Activated naive CD8-positive, alpha-beta T cell (primary cell): ENCODE data around the gene SOS2.
"Not testable (repeated sequence)": the region's sequence is repeated elsewhere in the genome, so short reads cannot be mapped to it uniquely, and the experiment has no call there.

ENCODE experiments used
- H3K27ac Mint-ChIP-seq: one replicate; pipeline ENCODE4 v1.8.0; 2021; ENCODE audit warnings: mixed read lengths
- H3K27me3 Mint-ChIP-seq: one replicate; pipeline ENCODE4 v1.8.0; 2021; ENCODE audit warnings: mixed read lengths
- H3K36me3 Mint-ChIP-seq: one replicate; pipeline ENCODE4 v1.8.0; 2021; ENCODE audit warnings: mixed read lengths
- H3K4me1 Mint-ChIP-seq: one replicate; pipeline ENCODE4 v1.8.0; 2021; ENCODE audit warnings: low read depth, mixed read lengths
- H3K4me3 Mint-ChIP-seq: one replicate; pipeline ENCODE4 v1.8.0; 2021; ENCODE audit warnings: mild to moderate bottlenecking, mixed read lengths
- H3K9me3 Mint-ChIP-seq: one replicate; pipeline ENCODE4 v1.8.0; 2021; ENCODE audit warnings: low read depth, mixed read lengths

Gene SOS2

GRCh38 chr14:50089208-50089607 is 142.2 kb downstream of the SOS2 start:
- Mint-ChIP-seq H3K36me3 (peaks cover 7% of the 10 kb centered on the region), H3K4me1 (peaks cover 91% of the 10 kb centered on the region), H3K9me3 (no peaks in the 10 kb centered on the region), H3K27ac (peak overlapping the region; percentile 81), H3K27me3 (no peaks in the 10 kb centered on the region), H3K4me3 (peak overlapping the region; percentile 53)

- Mint-ChIP-seq H3K27me3 (no peaks in the 10 kb centered on the region), H3K36me3 (peaks cover 7% of the 10 kb centered on the region), H3K4me1 (peaks cover 92% of the 10 kb centered on the region), H3K4me3 (peak overlapping the region; percentile 74), H3K9me3 (no peaks in the 10 kb centered on the region), H3K27ac (peak overlapping the region; percentile 87)
These were observed 142.6 kb downstream of the SOS2 start for GRCh38 chr14:50088731-50089130.

- Mint-ChIP-seq H3K4me1 (peaks cover 92% of the 10 kb centered on the region), H3K4me3 (peak overlapping the region; percentile 74), H3K9me3 (no peaks in the 10 kb centered on the region), H3K27ac (peak overlapping the region; percentile 87), H3K27me3 (no peaks in the 10 kb centered on the region), H3K36me3 (peaks cover 7% of the 10 kb centered on the region)
These were observed 143.3 kb downstream of the SOS2 start for GRCh38 chr14:50088117-50088515.

GRCh38 chr14:50087341-50088116 is 143.8 kb downstream of the SOS2 start:
- peaks cover 93% of the 10 kb centered on the region for H3K4me1 Mint-ChIP-seq
- peak overlapping the region; percentile 87 for H3K27ac Mint-ChIP-seq
- peak overlapping the region; percentile 74 for H3K4me3 Mint-ChIP-seq
- no peaks in the 10 kb centered on the region for H3K9me3 Mint-ChIP-seq
- peaks cover 7% of the 10 kb centered on the region for H3K36me3 Mint-ChIP-seq
- H3K27me3 Mint-ChIP-seq = no peaks in the 10 kb centered on the region

GRCh38 chr14:50086321-50086711 is 145.1 kb downstream of the SOS2 start:
- peaks cover 7% of the 10 kb centered on the region for H3K36me3 Mint-ChIP-seq
- H3K27me3 Mint-ChIP-seq = no peaks in the 10 kb centered on the region
- peaks cover 93% of the 10 kb centered on the region for H3K4me1 Mint-ChIP-seq
- H3K9me3 Mint-ChIP-seq = no peaks in the 10 kb centered on the region
- peak overlapping the region; percentile 91 for H3K27ac Mint-ChIP-seq
- peak overlapping the region; percentile 44 for H3K4me3 Mint-ChIP-seq

- Mint-ChIP-seq H3K4me1 (peaks cover 93% of the 10 kb centered on the region), H3K9me3 (no peaks in the 10 kb centered on the region), H3K27me3 (no peaks in the 10 kb centered on the region), H3K27ac (peak overlapping the region; percentile 91), H3K36me3 (peaks cover 6% of the 10 kb centered on the region), H3K4me3 (peak overlapping the region; percentile 44)
These were observed 145.6 kb downstream of the SOS2 start for GRCh38 chr14:50085570-50086320.

- Mint-ChIP-seq H3K36me3 (peaks cover 4% of the 10 kb centered on the region), H3K27ac (peak overlapping the region; percentile 91), H3K9me3 (no peaks in the 10 kb centered on the region), H3K4me3 (peak overlapping the region; percentile 44), H3K4me1 (peaks cover 84% of the 10 kb centered on the region), H3K27me3 (no peaks in the 10 kb centered on the region)
These were observed 146.7 kb downstream of the SOS2 start for GRCh38 chr14:50084666-50085065.

GRCh38 chr14:50083467-50084337 is 147.7 kb downstream of the SOS2 start:
- Mint-ChIP-seq H3K36me3 (peaks cover 4% of the 10 kb centered on the region), H3K9me3 (no peaks in the 10 kb centered on the region), H3K27ac (peak overlapping the region; percentile 91), H3K4me1 (peaks cover 78% of the 10 kb centered on the region), H3K27me3 (no peaks in the 10 kb centered on the region), H3K4me3 (peak overlapping the region; percentile 66)

- peaks cover 4% of the 10 kb centered on the region for H3K36me3 Mint-ChIP-seq
- H3K9me3 Mint-ChIP-seq = no peaks in the 10 kb centered on the region
- no peaks in the 10 kb centered on the region for H3K27me3 Mint-ChIP-seq
- peak overlapping the region; percentile 66 for H3K4me3 Mint-ChIP-seq
- peaks cover 71% of the 10 kb centered on the region for H3K4me1 Mint-ChIP-seq
- peak overlapping the region; percentile 91 for H3K27ac Mint-ChIP-seq
These were observed 148.5 kb downstream of the SOS2 start for GRCh38 chr14:50082784-50083466.

GRCh38 chr14:50082308-50082742 is 149.1 kb downstream of the SOS2 start:
- H3K9me3 Mint-ChIP-seq = no peaks in the 10 kb centered on the region
- H3K27me3 Mint-ChIP-seq = no peaks in the 10 kb centered on the region
- H3K36me3 Mint-ChIP-seq = peaks cover 4% of the 10 kb centered on the region
- H3K27ac Mint-ChIP-seq = peak overlapping the region; percentile 91
- H3K4me1 Mint-ChIP-seq = peaks cover 65% of the 10 kb centered on the region
- peak overlapping the region; percentile 66 for H3K4me3 Mint-ChIP-seq

- Mint-ChIP-seq H3K27ac (peak overlapping the region; percentile 28), H3K4me1 (peaks cover 51% of the 10 kb centered on the region)
- H3K4me3 Mint-ChIP-seq, H3K27me3 Mint-ChIP-seq, H3K36me3 Mint-ChIP-seq, H3K9me3 Mint-ChIP-seq: not testable (repeated sequence)
These were observed 152.3 kb downstream of the SOS2 start for GRCh38 chr14:50079103-50079502.

- not testable (repeated sequence) for H3K27me3 Mint-ChIP-seq, H3K9me3 Mint-ChIP-seq, H3K27ac Mint-ChIP-seq, H3K36me3 Mint-ChIP-seq, H3K4me3 Mint-ChIP-seq
- H3K4me1 Mint-ChIP-seq = peaks cover 36% of the 10 kb centered on the region
These were observed 157.7 kb downstream of the SOS2 start for GRCh38 chr14:50073663-50074062.

- Mint-ChIP-seq H3K36me3 (peaks cover 3% of the 10 kb centered on the region), H3K4me3 (no peak overlapping the region), H3K4me1 (peaks cover 46% of the 10 kb centered on the region), H3K9me3 (no peaks in the 10 kb centered on the region), H3K27ac (peak overlapping the region; percentile 41), H3K27me3 (no peaks in the 10 kb centered on the region)
These were observed 159.0 kb downstream of the SOS2 start for GRCh38 chr14:50072395-50072794.

- H3K27ac Mint-ChIP-seq = no peak overlapping the region
- peaks cover 3% of the 10 kb centered on the region for H3K36me3 Mint-ChIP-seq
- H3K4me3 Mint-ChIP-seq = no peak overlapping the region
- H3K4me1 Mint-ChIP-seq = peaks cover 47% of the 10 kb centered on the region
- no peaks in the 10 kb centered on the region for H3K9me3 Mint-ChIP-seq
- no peaks in the 10 kb centered on the region for H3K27me3 Mint-ChIP-seq
These were observed 160.4 kb downstream of the SOS2 start for GRCh38 chr14:50070840-50071548.
